HUDEP-2 (cell line): ENCODE measurements around the gene MYL6B.
A peak's percentile ranks its signal among the peaks of the same experiment; 100 is the strongest.
"Not testable (repeated sequence)": the region's sequence is repeated elsewhere in the genome, so short reads cannot be mapped to it uniquely, and the experiment has no call there.

Source experiments
- DNase-seq, 76 experiments: peaks; one replicate each; lab custom pipeline; 2025; ENCODE audit not compliant: unreplicated experiment in 76 of 76; lab: John Stamatoyannopoulos, UW

The MYL6B gene

GRCh38 chr12:56151672-56152131, 685 bp upstream of the MYL6B start:
- DNase-seq: peak in 63 of 76 experiments; percentile 10 to 73 (median 46)

- DNase-seq: peak in 8 of 76 experiments; percentile 9 to 44 (median 18)
Measured at GRCh38 chr12:56152756-56153677, 630 bp downstream of the MYL6B start.

- DNase-seq: peak in 4 of 76 experiments; percentile 15 to 29 (median 23)
Measured at GRCh38 chr12:56153678-56154065, 1.3 kb downstream of the MYL6B start.

GRCh38 chr12:56154246-56154771, 1.9 kb downstream of the MYL6B start:
- peak in 2 of 76 experiments; percentile 4 to 21 for DNase-seq

GRCh38 chr12:56154818-56155217, 2.4 kb downstream of the MYL6B start:
- DNase-seq: no peak

DNA sequence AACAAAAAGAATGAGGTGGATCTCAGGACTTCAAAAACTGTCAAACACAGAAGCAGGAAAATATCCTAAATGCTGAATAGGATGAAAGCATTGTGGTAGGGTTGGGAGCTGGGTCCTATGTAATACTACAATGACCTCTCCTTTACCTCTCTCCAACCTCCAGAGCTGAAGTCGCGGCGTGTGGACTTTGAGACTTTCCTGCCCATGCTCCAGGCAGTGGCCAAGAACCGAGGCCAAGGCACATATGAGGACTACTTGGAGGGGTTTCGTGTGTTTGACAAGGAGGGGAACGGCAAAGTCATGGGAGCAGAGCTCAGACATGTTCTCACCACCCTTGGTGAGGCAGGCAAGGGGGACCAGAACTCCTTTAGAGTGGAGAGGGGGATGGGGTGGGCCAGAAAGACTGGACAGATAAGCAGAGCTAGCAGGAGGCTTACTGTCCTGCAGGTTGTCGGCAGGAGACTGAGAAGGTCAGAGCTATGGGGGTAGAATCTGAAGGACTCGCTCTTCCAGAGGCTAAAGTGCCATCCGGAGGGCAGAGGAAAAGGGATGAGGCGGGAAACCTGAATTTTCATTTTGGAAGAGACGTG, 3.0 kb downstream of the MYL6B start:
- DNase-seq: no peak

GRCh38 chr12:56156464-56157200, 4.2 kb downstream of the MYL6B start:
- not testable (repeated sequence) for DNase-seq

DNA sequence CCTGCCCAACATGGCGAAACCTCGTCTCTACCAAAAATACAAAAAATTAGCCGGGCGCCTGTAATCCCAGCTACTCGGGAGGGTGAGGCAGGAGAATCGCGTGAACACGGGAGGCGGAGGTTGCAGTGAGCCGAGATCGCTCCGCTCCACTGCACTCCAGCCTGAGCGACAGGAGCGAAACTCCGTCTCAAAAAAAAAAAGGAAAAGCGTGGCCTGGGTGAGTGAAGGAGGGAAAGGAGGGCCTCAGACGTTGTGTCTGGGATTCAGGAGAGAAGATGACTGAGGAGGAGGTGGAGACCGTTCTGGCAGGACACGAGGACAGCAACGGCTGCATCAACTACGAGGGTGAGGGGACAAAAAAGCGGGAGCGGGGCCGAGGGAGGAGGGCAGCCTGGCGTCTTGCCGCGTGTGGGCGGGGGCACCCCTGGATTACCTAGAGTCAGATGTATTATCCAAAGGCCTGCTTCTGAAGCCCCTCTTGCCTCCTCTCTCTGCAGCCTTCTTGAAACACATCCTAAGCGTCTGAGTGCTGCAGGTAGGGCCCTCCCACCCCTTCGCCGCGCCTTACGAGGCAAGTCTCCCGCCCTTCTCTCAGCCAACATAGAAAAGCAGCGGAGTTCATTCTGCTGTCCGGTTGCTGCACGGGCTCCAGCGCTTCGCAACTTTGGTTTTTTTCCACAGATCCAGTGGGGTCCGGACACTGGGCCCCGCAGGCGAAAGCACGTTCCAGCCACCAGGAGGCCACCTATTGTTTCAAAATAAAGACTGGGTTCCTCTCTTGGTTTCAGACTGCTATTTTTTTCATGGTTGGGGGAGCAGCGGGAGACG, 5.0 kb downstream of the MYL6B start:
- DNase-seq: peak in 47 of 76 experiments; percentile 4 to 70 (median 45)

- peak in 75 of 76 experiments; percentile 8 to 95 (median 87) for DNase-seq
Measured at GRCh38 chr12:56158029-56158925, 5.9 kb downstream of the MYL6B start, which contains the start of gene MYL6. Gene MYL6 (plus strand): TSS chr12:56158359. CDS start chr12:56158402, 43 bp downstream.

DNA sequence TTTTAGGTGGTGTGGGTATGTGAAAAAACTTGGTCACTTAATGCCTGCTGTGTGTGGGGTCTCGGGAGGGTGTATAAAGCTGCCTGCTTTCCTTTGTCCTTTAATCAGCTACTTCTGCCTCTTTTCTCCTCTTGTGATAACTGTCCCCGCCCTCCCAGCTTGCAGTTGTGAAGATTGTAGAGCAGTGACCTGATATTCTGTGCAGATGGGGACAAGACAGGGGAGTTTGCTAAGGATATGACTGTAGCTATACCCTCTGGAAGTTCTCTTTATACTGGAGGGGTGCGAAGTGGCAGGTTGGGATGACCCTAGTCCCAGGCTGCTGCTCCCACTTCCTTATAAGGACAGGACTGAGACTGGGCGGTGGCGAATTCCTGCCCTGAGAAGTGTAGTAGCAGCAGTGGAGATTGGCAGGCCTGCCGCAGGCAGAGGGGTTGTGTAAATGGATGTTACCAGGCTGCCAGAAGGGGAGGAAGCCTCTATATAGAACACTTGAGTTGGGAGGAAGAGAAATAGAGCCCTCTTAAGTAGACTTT, 6.6 kb downstream of the MYL6B start:
- DNase-seq: peak in 51 of 76 experiments; percentile 7 to 67 (median 41)

GRCh38 chr12:56159482-56160192, 7.2 kb downstream of the MYL6B start:
- no peak for DNase-seq

- DNase-seq: no peak
Measured at GRCh38 chr12:56160193-56160763, 7.9 kb downstream of the MYL6B start.

GRCh38 chr12:56160894-56161689, 8.7 kb downstream of the MYL6B start:
- no peak for DNase-seq

GRCh38 chr12:56161690-56162351, 9.4 kb downstream of the MYL6B start:
- no peak for DNase-seq

- DNase-seq: no peak
Measured at GRCh38 chr12:56162468-56163290, 10.3 kb downstream of the MYL6B start.
